Esophagus muscularis mucosa (tissue), 4 donors: ENCODE measurements around the gene RNF217. TPM values are rescaled to one million over a fixed set of nuclear protein-coding genes. Genes with fewer than 3 reads are reported as not detected.

ENCODE experiments used
- DNase-seq: peaks from one replicate; pipeline ENCODE4 v3.0.0-alpha.2; 2017; ENCODE audit errors: extremely low spot score
- H3K27ac ChIP-seq, 4 donors: fragments of 200-600 bp; sonication (generic); replicated peaks in 1 of 4; 1 replicate in 3 of 4; 2 replicates in 1 of 4; pipeline ENCODE4 v1.5.1; 2016 to 2019; ENCODE audit warnings: mild to moderate bottlenecking in 1 of 4
- H3K27me3 ChIP-seq, 4 donors: fragments of 200-600 bp; sonication (generic); one replicate each; pipeline versions ENCODE4 v1.5.1 to v1.6.0; 2016 to 2019
- H3K36me3 ChIP-seq, 4 donors: fragments of 200-600 bp; sonication (generic); one replicate each; pipeline ENCODE4 v1.5.1; 2016 to 2019
- H3K4me1 ChIP-seq, 4 donors: fragments of 200-600 bp; sonication (generic); one replicate each; pipeline ENCODE4 v1.5.1; 2016 to 2019
- H3K4me3 ChIP-seq, 4 donors: fragments of 200-600 bp; sonication (generic); 1 replicate in 2 of 4; 2 replicates in 2 of 4; pipeline ENCODE4 v1.5.1; 2016 to 2019; ENCODE audit warnings: mild to moderate bottlenecking in 4 of 4, moderate library complexity in 1 of 4
- H3K9me3 ChIP-seq, 4 donors: fragments of 200-600 bp; sonication (generic); 1 replicate in 3 of 4; 2 replicates in 1 of 4; pipeline ENCODE4 v1.5.1; 2016 to 2019
- CTCF ChIP-seq, 3 experiments: fragments of 200-600 bp in 2 of 3; fragments of 450-650 bp in 1 of 3; sonication (generic) in 2 of 3; IDR thresholded peaks; one replicate each; pipeline ENCODE4 v1.5.1; 2017 to 2019; ENCODE audit warnings: antibody characterized with exemption in 3 of 3, mild to moderate bottlenecking in 2 of 3, moderate library complexity in 1 of 3
- EP300 ChIP-seq: sonication (generic); formaldehyde crosslinking; IDR thresholded peaks from one replicate; pipeline ENCODE4 v1.6.1; 2017; ENCODE audit warnings: antibody characterized with exemption
- POLR2A ChIP-seq: fragments of 450-650 bp; IDR thresholded peaks from one replicate; pipeline ENCODE4 v1.6.1; 2017; ENCODE audit warnings: antibody characterized with exemption, moderate library complexity, mild to moderate bottlenecking, low read depth
- POLR2AphosphoS5 ChIP-seq, 2 donors: sonication (generic); formaldehyde crosslinking; IDR thresholded peaks; one replicate each; pipeline ENCODE4 v1.6.1; 2017; ENCODE audit warnings: antibody characterized with exemption in 2 of 2
- WGBS: methylation state at CpG from one replicate; pipeline ENCODE4 v1.1.5; 2018; 5-methylcytosine and 5-hydroxymethylcytosine counted together
- intact Hi-C: fragments of 100-400 bp; cut with DNase I; formaldehyde crosslinking; loops from one replicate; pipeline ENCODE4 v1.15.1; 2023
- total RNA-seq, 4 donors: library from RNA; depleted of rRNA; stranded (reverse); fragments of >200 nt; gene quantifications; one replicate each; pipeline versions ENCODE4 v1.1.0 to v1.2.1, GENCODE V29; 2016

The RNF217 gene
- total RNA-seq, 4 donors from 2014 or later, result 20.0 to 34.9 (median 23.2) TPM

GRCh38 chr6:125107048-125107447 is 144.8 kb downstream of the RNF217 start:
- no peak for TF ChIP-seq POLR2A
- no peak for TF ChIP-seq EP300
- no peak for TF ChIP-seq CTCF (IDR thresholded peaks at IDR 0.05)
- no peak for TF ChIP-seq POLR2AphosphoS5 (IDR thresholded peaks at IDR 0.05)
- no peak for DNase-seq
- Histone ChIP-seq H3K9me3 (peaks cover 0 to 29% (median 19%) of the 10 kb centered on the region in 4 donors), H3K27me3 (no peaks in the 10 kb centered on the region), H3K4me1 (peaks cover 6 to 23% (median 17%) of the 10 kb centered on the region in 4 donors), H3K4me3 (no peak overlapping the region), H3K36me3 (no peaks in the 10 kb centered on the region), H3K27ac (no peak overlapping the region)
- intact Hi-C loops, result no loop called here
- WGBS, result 93% methylated on average over 5 of the region's 5 CpGs

- Histone ChIP-seq H3K9me3 (peaks cover 0 to 32% (median 21%) of the 10 kb centered on the region in 4 donors), H3K27ac (no peak overlapping the region), H3K4me1 (peaks cover 0 to 14% (median 9%) of the 10 kb centered on the region in 4 donors), H3K27me3 (no peaks in the 10 kb centered on the region), H3K4me3 (no peak overlapping the region), H3K36me3 (no peaks in the 10 kb centered on the region)
- intact Hi-C loops, result no loop called here
- no peak for DNase-seq
- TF ChIP-seq POLR2A (no peak), POLR2AphosphoS5 (IDR thresholded peaks at IDR 0.05) (no peak), EP300 (no peak), CTCF (IDR thresholded peaks at IDR 0.05) (no peak)
- 86% methylated on average over 3 of the region's 3 CpGs for WGBS
These were observed 145.7 kb downstream of the RNF217 start for GRCh38 chr6:125107896-125108295.

- no peaks in the 10 kb centered on the region for H3K36me3 ChIP-seq
- H3K4me1 ChIP-seq, result no peaks in the 10 kb centered on the region
- no peak for TF ChIP-seq POLR2AphosphoS5 (IDR thresholded peaks at IDR 0.05)
- no peak for TF ChIP-seq EP300
- TF ChIP-seq POLR2A, result no peak
- no peak for TF ChIP-seq CTCF (IDR thresholded peaks at IDR 0.05)
- intact Hi-C loops, result no loop called here
- H3K27ac ChIP-seq, result no peak overlapping the region
- H3K9me3 ChIP-seq, result peaks cover 0 to 32% (median 21%) of the 10 kb centered on the region in 4 donors
- no peak overlapping the region for H3K4me3 ChIP-seq
- WGBS, result 100% methylated on average over 1 of the region's 1 CpG
- DNase-seq, result no peak
- H3K27me3 ChIP-seq, result no peaks in the 10 kb centered on the region
These were observed 147.8 kb downstream of the RNF217 start for GRCh38 chr6:125110056-125110455.

DNA sequence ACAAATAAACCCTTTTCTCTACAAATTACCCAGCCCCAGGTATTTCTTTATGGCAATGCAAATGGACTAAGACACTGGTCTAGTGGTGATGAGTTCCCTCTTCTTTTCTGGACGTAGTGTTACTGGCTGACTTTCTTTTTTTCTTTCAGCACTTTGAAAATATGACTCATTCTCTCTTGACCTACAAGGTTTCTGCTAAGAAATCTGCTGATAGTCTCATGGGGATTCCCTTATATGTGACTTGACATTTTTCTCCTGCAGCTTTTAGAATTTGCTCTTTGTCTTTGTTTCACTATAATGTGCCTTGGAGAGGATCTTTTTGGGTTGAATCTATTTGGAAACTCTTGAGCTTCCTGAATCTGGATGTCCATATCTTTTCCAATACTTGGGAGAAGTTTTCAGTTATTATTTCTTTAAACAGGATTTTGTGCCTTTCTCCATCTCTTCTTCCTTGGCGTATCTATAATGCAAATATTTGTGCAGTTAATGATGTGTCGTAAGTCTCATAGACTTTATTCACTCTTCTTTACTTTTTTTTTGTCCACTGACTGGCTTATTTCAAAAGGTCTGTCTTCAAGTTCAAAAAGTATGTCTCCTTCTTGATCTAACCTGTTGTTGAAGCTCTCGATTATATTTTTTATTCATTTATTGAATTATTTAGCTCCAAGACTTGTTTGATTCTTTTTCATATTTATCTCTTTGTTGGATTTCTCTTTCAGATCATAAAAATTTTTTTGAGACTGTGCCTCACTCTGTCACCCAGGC is 149.2 kb downstream of the RNF217 start:
- 90% methylated on average over 4 of the region's 4 CpGs for WGBS
- Histone ChIP-seq H3K4me1 (no peaks in the 10 kb centered on the region), H3K4me3 (no peak overlapping the region), H3K36me3 (no peaks in the 10 kb centered on the region), H3K27ac (no peak overlapping the region), H3K27me3 (no peaks in the 10 kb centered on the region), H3K9me3 (peaks cover 0 to 32% (median 21%) of the 10 kb centered on the region in 4 donors)
- TF ChIP-seq CTCF (IDR thresholded peaks at IDR 0.05) (no peak), POLR2A (no peak), POLR2AphosphoS5 (IDR thresholded peaks at IDR 0.05) (no peak), EP300 (no peak)
- intact Hi-C loops, result no loop called here
- DNase-seq, result no peak
